OCI-LY1 (cell line): ENCODE results near the gene BIK.

Source experiments
- H2AFZ ChIP-seq: fragments of 200-600 bp; sonication (generic), shearing (Covaris generic); 2 replicates; pipeline ENCODE4 v1.6.0; 2014; ENCODE audit warnings: antibody characterized with exemption, mild to moderate bottlenecking, low read length
- H3F3A ChIP-seq: fragments of 200-600 bp; sonication (generic), shearing (Covaris generic); 2 replicates; pipeline ENCODE4 v1.6.0; 2014; ENCODE audit warnings: mild to moderate bottlenecking, antibody characterized with exemption, low read length, moderate library complexity; ENCODE audit not compliant: insufficient read depth
- H3K27ac ChIP-seq: fragments of 200-600 bp; sonication (generic); 2 replicates; pipeline ENCODE4 v1.5.1; 2014; ENCODE audit warnings: low read length, mixed run types, mild to moderate bottlenecking, low read depth; ENCODE audit not compliant: poor library complexity, severe bottlenecking
- H3K27me3 ChIP-seq: fragments of 200-600 bp; sonication (generic); 2 replicates; pipeline ENCODE4 v1.6.0; 2014; ENCODE audit warnings: antibody characterized with exemption, mild to moderate bottlenecking, low read length, moderate library complexity; ENCODE audit not compliant: insufficient read depth
- H3K36me3 ChIP-seq: fragments of 200-600 bp; sonication (generic); 2 replicates; pipeline ENCODE4 v1.6.1; 2014; ENCODE audit warnings: mild to moderate bottlenecking, antibody characterized with exemption, low read length, moderate library complexity, mixed read lengths; ENCODE audit not compliant: insufficient read depth
- H3K4me1 ChIP-seq: fragments of 200-600 bp; sonication (generic); 2 replicates; pipeline ENCODE4 v1.5.1; 2014; ENCODE audit warnings: mild to moderate bottlenecking, low read length, moderate library complexity; ENCODE audit not compliant: insufficient read depth, severe bottlenecking
- H3K4me2 ChIP-seq: fragments of 200-600 bp; sonication (generic), shearing (Covaris generic); 2 replicates; pipeline ENCODE4 v1.6.1; 2014; ENCODE audit warnings: low read length
- H3K4me3 ChIP-seq: fragments of 200-600 bp; sonication (generic); 2 replicates; pipeline ENCODE4 v1.5.1; 2014; ENCODE audit warnings: low read length, low read depth, mild to moderate bottlenecking, mixed read lengths; ENCODE audit not compliant: poor library complexity, severe bottlenecking
- H3K79me2 ChIP-seq: fragments of 200-600 bp; shearing (Covaris generic); 2 replicates; pipeline ENCODE4 v1.6.1; 2016; ENCODE audit warnings: mixed run types, low read length, mixed read lengths; ENCODE audit not compliant: insufficient read depth
- H3K9ac ChIP-seq: fragments of 200-600 bp; sonication (generic), shearing (Covaris generic); 2 replicates; pipeline ENCODE4 v1.6.1; 2014; ENCODE audit warnings: mild to moderate bottlenecking, low read length, mixed read lengths
- H3K9me2 ChIP-seq: fragments of 200-600 bp; sonication (generic), shearing (Covaris generic); 2 replicates; pipeline ENCODE4 v1.6.1; 2014; ENCODE audit warnings: low read depth, mild to moderate bottlenecking, low read length, mixed read lengths
- H3K9me3 ChIP-seq: fragments of 200-600 bp; shearing (Covaris generic); 2 replicates; pipeline ENCODE4 v1.6.1; 2014; ENCODE audit warnings: low read length, mixed read lengths
- H4K20me1 ChIP-seq: fragments of 200-600 bp; sonication (generic), shearing (Covaris generic); 2 replicates; pipeline ENCODE4 v1.6.0; 2016; ENCODE audit warnings: mild to moderate bottlenecking, low read length; ENCODE audit not compliant: insufficient read depth
- CTCF ChIP-seq: fragments of 200-600 bp; sonication (generic), shearing (Covaris generic); IDR thresholded peaks from 2 replicates; pipeline ENCODE4 v1.5.1; 2017; ENCODE audit warnings: mild to moderate bottlenecking, antibody characterized with exemption, low read length, moderate library complexity, mixed read lengths
- EZH2 ChIP-seq: fragments of 200-600 bp; sonication (generic), shearing (Covaris generic); IDR thresholded peaks from 2 replicates; pipeline ENCODE4 v1.8.0; 2017; ENCODE audit warnings: borderline replicate concordance, mixed run types, mild to moderate bottlenecking, antibody characterized with exemption, low read length, moderate library complexity, mixed read lengths

The BIK gene

GRCh38 chr22:43153899-43154298 lies 43.3 kb downstream of the BIK start:
- Histone ChIP-seq H3K79me2 (no peaks in the 10 kb centered on the region), H2AFZ (no peak overlapping the region), H3K4me2 (no peak overlapping the region), H3K4me3 (no peak overlapping the region), H3K27ac (no peak overlapping the region), H3K9ac (no peak overlapping the region), H3K9me2 (no peaks in the 10 kb centered on the region), H3F3A (no peaks in the 10 kb centered on the region), H3K9me3 (no peaks in the 10 kb centered on the region), H3K4me1 (peaks cover 19% of the 10 kb centered on the region), H4K20me1 (no peaks in the 10 kb centered on the region), H3K27me3 (peaks cover 19% of the 10 kb centered on the region; the same call in 1 of the 2 replicates), H3K36me3 (no peaks in the 10 kb centered on the region)
- no peak for TF ChIP-seq CTCF
- TF ChIP-seq EZH2: no peak

- no peak overlapping the region for H2AFZ ChIP-seq
- no peaks in the 10 kb centered on the region for H3K36me3 ChIP-seq
- H3K9ac ChIP-seq: no peak overlapping the region
- H3K27ac ChIP-seq: no peak overlapping the region
- H3K4me1 ChIP-seq: peaks cover 16% of the 10 kb centered on the region
- TF ChIP-seq EZH2 (no peak), CTCF (no peak)
- no peak overlapping the region for H3K4me2 ChIP-seq
- H3K27me3 ChIP-seq: peaks cover 26% of the 10 kb centered on the region; the same call in 1 of the 2 replicates
- H3F3A ChIP-seq: no peaks in the 10 kb centered on the region
- no peaks in the 10 kb centered on the region for H3K9me3 ChIP-seq
- H4K20me1 ChIP-seq: no peaks in the 10 kb centered on the region
- no peak overlapping the region for H3K4me3 ChIP-seq
- no peaks in the 10 kb centered on the region for H3K79me2 ChIP-seq
- H3K9me2 ChIP-seq: no peaks in the 10 kb centered on the region
These were observed 44.5 kb downstream of the BIK start for GRCh38 chr22:43154887-43155536.

- Histone ChIP-seq H3K27ac (no peak overlapping the region), H3F3A (no peaks in the 10 kb centered on the region), H3K36me3 (no peaks in the 10 kb centered on the region), H3K79me2 (no peaks in the 10 kb centered on the region), H3K27me3 (peaks cover 24% of the 10 kb centered on the region; the same call in 1 of the 2 replicates), H3K9ac (no peak overlapping the region), H4K20me1 (no peaks in the 10 kb centered on the region), H3K4me1 (peaks cover 16% of the 10 kb centered on the region), H3K4me3 (no peak overlapping the region), H2AFZ (no peak overlapping the region), H3K9me3 (no peaks in the 10 kb centered on the region), H3K4me2 (no peak overlapping the region), H3K9me2 (no peaks in the 10 kb centered on the region)
- TF ChIP-seq EZH2 (no peak), CTCF (no peak)
These were observed 45.2 kb downstream of the BIK start for GRCh38 chr22:43155789-43156188.
